GM19239 (cell line): ENCODE measurements around the gene ST3GAL6.
A peak's percentile ranks its signal among the peaks of the same experiment; 100 is the strongest.

Experiments used
- DNase-seq: peaks from one replicate; pipeline ENCODE4 v3.0.0; 2011; ENCODE audit warnings: low spot score; ENCODE audit not compliant: insufficient read length
- FAIRE-seq: peaks from 2 replicates; lab custom pipeline; 2011; peaks lifted over from hg19 to GRCh38; lab: Jason Lieb, UNC

Gene ST3GAL6

GRCh38 chr3:98737301-98737700 is 25.8 kb upstream of the ST3GAL6 start:
- no peak for DNase-seq
- FAIRE-seq, result no peak

GRCh38 chr3:98739266-98739665 is 23.9 kb upstream of the ST3GAL6 start:
- no peak for DNase-seq
- no peak for FAIRE-seq

DNA sequence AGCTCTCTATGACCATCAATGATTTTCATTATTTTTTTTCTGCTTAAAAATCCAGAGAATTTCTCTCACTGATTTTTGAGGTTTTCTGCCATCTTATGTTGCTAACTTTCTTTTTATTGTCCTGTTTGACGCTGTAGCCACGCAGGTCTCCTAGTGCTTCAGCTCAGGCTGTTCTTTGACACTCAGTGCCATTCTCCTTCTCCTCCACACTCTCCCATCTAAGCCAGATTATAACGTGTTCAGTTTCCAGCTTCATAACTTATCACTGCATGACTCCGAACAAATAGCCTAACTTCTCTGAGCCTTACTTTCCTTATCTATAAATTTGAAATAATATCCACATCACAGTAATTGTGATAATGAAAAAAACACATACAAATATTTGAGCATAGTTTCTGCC is 22.8 kb upstream of the ST3GAL6 start:
- no peak for DNase-seq
- FAIRE-seq, result no peak

DNA sequence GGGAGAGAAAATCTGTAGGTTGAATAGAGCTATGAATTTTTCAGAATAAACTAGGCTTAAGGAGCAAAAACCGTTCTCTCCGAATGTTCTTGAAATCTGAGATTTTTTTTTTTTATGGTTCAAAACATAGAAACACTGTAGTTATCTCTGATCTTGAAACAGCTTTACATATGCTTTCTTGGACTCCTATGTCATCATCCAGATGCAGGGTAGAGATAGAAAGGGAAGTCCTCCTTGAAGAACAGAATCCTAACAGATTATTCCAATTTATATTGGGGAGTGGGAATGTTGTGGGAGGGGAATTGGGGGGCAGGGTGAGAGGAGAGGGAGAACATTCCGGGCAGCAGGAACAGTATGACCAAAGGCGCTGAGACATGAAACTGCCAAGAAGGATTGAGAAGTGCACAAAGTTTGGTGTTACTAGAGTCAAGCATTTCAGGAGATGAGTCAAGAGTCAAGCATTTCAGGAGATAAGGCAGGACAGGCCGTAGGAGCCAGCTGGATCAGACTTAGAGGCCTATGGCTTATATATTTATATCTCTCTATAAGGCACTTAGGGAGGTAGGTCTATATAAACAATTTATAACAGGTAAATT is 21.9 kb upstream of the ST3GAL6 start:
- DNase-seq (no peak), FAIRE-seq (no peak)

DNA sequence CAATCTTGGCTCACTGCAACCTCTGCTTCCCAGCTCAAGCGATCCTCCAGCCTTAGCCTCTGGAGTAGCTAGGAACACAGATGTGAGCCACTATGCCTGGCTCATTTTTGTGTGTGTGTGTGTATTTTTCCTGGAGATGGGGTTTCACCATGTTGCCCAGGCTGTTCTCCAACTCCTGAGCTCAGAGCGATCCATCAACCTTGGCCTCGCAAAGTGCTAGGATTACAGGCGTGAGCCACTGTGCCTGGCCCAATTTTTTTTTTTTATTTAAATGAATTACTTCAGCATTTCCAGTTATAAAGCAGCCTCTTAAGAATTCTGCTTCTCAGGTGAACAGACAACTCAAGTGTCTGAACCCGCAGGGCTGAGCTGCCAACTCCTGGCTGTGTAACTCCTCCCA is 20.1 kb upstream of the ST3GAL6 start:
- FAIRE-seq (no peak), DNase-seq (no peak)

DNA sequence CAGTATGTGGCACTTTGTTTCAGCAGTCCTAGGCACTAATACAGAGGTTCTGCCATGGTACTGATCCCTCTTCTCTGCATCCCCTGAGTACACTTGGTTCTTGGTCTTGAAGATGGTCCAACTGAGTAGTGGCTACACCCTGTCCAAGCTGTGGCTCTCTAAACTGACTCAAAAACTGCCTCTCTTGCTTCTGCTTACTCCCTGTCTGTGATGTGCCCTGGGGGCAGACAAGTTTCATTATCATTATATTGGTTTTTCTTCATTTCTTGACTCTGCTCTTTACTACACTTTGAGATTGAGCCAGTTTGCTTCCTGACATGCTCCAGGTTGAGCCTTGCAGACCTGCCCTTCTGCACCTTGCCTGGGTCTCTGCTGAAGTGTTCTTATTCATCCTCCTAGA is 18.9 kb upstream of the ST3GAL6 start:
- DNase-seq (no peak), FAIRE-seq (peak; percentile 52)

DNA sequence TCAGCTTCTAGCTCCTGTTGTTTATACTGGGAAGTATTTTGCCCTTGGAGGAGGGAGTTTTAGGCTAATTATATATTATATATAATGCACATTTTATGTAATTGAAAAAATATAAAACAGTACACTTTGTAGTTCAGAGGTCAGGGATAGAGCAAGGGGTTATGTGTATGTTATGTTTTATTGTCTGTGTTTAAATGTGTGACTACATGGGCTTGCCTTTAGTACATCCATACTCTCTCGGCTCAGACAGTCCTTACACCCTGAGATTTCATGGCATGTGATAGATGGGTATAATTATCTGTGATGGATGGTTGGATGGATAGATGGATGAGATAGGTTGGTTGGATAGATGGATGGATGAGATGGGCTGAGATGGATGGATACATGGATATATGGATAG is 17.4 kb upstream of the ST3GAL6 start:
- FAIRE-seq (no peak), DNase-seq (no peak)

DNA sequence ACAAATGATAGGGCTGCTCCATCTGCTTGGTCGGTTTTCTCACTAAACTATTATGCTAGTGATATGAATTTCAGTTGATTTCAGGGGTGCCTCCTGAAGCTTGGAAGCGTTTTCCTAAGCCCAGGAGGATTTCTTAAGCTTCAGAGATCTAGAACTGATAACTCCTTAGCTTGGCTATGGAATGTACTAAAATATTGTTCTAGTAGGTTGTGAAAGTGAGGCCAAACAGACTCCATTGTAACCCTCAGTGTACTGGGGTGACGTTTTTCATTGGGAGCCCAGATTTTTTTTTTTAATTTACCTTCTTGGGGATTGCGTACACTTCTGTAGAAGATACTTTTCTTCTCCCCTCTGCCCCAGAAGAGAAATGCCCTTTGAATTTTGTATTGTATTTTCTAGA is 17.0 kb upstream of the ST3GAL6 start:
- no peak for FAIRE-seq
- DNase-seq, result no peak

GRCh38 chr3:98746882-98747281 is 16.3 kb upstream of the ST3GAL6 start:
- FAIRE-seq (no peak), DNase-seq (no peak)

DNA sequence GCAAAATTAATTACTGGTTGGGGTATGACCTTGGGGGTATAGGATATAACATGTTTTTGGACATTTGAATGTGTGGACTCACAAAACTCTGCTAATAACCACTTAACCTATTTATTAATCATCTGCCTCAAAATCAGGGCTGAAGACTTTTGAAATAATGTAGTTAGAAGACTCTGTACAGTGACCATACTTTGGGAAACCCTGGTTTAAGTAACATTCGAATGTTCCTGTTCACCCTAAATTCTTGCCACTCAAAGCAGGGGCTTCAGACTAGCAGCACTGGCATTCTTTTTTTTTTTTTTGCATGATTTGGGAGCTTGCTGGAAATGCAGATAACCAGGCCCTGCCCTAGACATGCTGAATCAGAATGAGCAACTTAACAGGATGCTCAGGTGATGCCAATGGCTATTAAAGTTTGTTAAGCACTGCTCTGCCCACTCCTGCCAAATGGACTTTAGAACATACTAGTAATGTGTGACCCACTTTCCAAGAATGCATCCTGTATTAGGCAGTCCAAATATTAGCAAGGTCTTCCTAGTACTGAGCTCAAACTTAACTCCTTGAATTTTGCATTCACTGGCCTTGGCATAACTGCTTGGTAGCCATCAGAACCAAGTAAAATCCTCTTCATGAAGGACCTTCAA is 12.7 kb upstream of the ST3GAL6 start:
- FAIRE-seq (no peak), DNase-seq (no peak)

DNA sequence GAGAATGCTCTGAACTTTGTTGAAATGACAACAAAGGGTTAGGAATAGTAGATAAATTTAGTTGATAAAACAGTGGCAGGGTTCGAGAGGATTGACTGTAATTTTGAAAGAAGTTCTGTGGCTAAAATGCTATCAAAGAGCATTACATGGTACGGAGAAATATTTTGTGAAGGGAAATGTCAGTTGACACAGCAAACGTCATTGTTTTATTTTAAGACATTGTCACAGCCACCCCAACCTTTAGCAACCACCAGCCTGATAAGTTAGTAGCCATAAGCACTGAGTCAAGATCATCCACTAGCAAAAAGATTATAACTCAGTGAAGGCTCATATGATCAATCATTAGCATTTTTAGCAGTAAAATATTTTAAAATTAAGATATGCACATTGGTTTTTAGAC is 8.7 kb upstream of the ST3GAL6 start:
- FAIRE-seq (peak; percentile 26), DNase-seq (no peak)

GRCh38 chr3:98755601-98756000 is 7.5 kb upstream of the ST3GAL6 start:
- DNase-seq, result no peak
- FAIRE-seq, result no peak

DNA sequence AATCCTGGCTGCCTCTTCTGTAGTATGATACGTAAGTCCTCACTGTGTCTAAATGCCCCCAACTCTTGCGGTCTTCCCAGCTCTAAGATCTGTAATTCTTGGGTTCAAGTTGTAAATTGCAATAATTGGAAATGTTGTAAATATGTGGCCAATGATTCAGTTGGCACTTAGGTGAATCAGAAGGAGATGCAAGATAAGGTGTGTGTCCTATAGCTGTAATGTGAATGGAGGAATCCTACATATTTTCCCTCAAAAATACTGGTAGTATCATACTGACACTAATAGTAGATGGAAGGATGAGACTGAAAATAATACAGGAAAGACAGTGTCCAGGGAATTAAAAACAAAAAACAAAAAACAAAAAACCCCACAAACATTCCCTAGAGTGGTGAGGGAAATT is 3.5 kb upstream of the ST3GAL6 start:
- FAIRE-seq, result no peak

GRCh38 chr3:98761643-98762229 is 1.4 kb upstream of the ST3GAL6 start:
- DNase-seq, result no peak
- FAIRE-seq, result no peak

More for the DNA sequence above, 3.5 kb upstream of the ST3GAL6 start:
- DNase-seq, result no peak

DNA sequence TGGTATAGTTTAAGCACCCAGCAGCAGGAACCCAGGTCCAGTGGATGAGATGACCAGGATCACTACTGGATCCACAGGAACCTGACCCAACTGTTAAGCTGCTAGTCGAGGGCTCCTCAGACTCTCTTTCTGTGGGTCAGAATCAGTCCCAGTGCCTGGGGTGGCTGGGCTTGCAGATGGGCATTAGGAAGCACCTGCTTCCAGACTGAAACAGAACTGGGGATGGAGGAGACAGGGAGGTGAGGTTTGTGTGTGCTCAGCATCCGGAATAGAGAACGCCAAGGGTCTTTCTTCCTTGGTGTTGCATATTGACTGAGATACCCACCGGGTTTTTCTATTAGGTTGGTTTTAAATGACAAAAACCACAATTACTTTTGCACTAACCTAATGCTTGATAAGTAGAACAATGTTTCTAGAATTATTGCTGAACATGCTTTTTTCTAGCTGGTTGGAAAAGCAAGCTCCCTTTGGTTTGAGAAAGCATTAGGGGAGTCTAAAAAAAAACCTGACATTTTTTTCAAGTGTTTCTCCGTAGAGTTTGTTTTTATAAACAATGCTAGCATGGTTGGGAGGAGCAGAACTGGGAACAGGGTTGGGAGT is 779 bp downstream of the ST3GAL6 start:
- FAIRE-seq (no peak), DNase-seq (no peak)

DNA sequence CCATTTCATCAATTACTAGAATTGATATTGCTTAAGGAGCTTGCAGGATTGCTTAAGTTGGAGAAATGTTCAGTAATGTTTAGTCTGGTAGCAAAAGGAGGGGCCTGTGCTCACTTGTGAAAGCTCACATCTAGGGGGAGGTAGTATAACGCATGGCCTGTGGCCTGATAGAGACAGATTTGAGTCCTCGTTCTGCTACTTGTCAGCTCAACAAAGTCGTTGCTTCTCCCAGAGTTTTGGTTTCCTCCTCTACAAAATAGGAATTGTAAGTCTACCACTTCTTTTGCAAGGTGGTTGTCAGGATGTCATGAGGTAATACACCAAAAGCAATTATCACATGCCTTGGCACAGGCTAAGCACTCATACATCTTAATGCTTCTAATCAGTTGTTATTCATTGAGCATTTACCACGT is 1.3 kb downstream of the ST3GAL6 start:
- FAIRE-seq (no peak), DNase-seq (no peak)

- DNase-seq (no peak), FAIRE-seq (no peak)
Measured at GRCh38 chr3:98765721-98766120, 2.6 kb downstream of the ST3GAL6 start.

GRCh38 chr3:98766924-98767323 is 3.8 kb downstream of the ST3GAL6 start:
- FAIRE-seq (no peak), DNase-seq (no peak)

DNA sequence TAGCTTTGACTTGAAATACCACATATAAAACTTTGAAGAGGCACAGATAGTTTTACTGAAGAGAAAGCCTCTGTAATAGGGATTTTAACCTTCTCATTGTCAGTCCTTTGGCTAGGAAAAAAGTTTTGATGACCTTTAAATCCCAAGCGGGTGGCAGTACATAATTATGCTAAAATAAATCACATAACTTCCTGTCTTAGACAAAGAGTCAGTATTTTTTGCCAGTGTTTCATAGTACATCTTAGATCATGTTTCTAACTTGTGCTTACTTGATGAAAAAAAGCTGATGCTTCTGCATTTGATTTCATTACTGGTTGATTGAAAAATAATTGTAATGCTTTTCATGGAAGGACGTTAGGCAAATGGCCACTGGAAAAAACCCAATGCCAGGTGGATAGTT is 5.8 kb downstream of the ST3GAL6 start:
- no peak for DNase-seq
- peak; percentile 21 for FAIRE-seq

GRCh38 chr3:98769448-98769847 is 6.3 kb downstream of the ST3GAL6 start:
- no peak for DNase-seq
- FAIRE-seq, result no peak

- FAIRE-seq (peak; percentile 53), DNase-seq (no peak)
Measured at GRCh38 chr3:98770261-98771039, 7.3 kb downstream of the ST3GAL6 start.
